NCI-H1092 (cell line): ENCODE measurements around the gene PARP1.

Source experiments
- DNase-seq: peaks from one replicate; lab custom pipeline; 2025; lab: John Stamatoyannopoulos, UW

The PARP1 gene

DNA sequence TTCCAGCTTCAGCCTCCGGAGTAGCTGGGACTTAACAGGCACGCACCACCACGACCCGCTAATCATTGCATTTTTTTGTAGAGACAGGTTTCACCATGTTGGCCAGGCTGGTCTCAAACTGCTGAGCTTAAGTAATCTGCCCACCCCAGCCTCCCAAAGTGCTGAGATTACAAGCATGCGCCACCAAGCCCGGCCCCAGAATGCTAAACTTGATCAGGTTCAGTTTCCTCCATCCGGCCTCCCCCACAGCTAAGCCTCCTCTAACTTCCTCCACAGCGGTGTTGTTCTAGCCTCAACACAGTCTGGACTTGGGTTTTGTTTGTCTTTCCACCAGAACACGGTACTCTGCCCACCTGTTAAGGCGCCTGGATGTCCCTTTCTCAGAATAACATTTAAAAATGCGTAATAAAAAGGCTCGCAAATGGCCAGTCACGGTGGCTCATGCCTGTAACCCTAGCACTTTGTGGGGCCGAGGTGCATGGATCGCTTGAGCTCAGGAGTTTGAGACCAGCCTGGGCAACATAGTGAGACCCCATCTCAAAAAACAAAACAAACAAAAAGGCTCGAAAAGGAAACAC, 2.4 kb downstream of the PARP1 start:
- no peak for DNase-seq

- no peak for DNase-seq
Measured at GRCh38 chr1:226404904-226405222, 3.0 kb downstream of the PARP1 start.

DNA sequence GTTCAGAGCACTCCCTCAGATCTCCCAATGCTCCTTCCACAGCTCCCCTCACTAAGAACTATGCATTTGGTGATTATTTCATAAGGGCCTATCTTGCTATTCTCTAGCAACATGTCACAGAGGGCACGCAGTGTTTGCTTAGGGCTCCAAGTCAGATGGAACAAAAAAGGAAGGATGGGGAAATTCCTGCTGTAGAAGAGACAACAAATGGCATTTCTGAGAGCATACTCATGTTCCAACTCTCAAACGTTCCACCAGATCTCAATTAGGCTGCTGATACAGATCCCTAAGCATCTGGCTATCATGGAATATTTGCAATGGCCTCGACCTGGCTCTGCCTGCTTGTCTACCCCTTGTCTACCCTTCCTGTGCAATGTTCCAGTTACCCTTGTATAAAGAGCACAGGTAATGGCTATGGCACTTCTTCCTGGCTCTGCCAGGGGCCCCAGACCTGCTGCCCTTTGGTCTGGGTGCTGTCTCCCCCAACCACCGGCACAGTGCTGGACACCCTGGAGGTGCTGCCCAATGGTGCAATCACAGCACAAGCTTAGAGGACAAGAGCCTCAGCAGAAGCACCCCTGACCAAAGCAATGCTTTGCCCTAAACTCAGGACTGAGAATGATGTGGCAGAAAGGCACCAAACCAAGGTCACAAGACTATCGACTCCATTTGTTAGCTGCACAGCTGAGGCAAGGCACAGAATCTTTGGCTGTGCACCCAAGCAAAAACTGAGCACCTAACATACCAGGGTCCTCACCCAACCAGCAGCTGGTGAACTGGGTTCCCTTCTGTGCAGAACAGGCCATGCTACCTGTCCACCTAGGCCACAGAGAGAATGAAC, 3.6 kb downstream of the PARP1 start:
- no peak for DNase-seq

DNA sequence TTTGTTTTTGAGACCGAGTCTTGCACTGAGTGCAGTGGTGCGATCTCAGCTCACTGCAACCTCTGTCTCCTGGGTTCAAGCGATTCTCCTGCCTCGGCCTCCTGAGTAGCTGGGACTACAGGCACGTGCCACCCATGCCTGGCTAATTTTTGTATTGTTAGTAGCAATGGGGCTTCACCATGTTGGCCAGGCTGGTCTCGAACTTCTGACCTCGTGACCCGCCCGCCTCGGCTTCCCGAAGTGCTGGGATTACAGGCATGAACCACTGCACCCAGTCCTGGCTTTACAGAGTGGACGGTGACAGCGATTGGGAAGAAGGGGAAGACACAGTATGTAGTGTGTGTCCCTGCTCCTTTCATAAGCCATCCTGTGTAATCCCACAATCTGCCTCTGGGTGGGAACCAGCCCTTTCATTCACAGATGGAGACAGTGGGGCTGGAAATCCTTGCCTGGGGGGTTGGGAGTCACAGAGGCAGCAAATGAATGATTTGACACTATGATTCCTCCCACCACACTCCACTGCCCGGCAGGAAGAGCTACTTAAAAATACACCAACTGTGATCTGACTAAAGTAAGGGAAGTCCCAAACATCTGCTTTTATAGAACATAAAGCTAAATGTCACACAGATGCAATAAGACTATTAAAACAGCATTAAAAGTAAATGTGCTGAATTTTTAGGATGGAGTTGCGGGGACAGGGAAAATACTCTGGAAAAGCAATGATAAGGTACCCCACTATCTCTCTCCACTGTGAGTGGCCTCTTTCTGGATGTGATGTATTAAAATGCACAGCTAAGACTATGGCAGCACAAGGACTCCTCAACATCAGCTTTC, 4.5 kb downstream of the PARP1 start:
- no peak for DNase-seq

- no peak for DNase-seq
Measured at GRCh38 chr1:226402739-226403165, 5.1 kb downstream of the PARP1 start.

DNA sequence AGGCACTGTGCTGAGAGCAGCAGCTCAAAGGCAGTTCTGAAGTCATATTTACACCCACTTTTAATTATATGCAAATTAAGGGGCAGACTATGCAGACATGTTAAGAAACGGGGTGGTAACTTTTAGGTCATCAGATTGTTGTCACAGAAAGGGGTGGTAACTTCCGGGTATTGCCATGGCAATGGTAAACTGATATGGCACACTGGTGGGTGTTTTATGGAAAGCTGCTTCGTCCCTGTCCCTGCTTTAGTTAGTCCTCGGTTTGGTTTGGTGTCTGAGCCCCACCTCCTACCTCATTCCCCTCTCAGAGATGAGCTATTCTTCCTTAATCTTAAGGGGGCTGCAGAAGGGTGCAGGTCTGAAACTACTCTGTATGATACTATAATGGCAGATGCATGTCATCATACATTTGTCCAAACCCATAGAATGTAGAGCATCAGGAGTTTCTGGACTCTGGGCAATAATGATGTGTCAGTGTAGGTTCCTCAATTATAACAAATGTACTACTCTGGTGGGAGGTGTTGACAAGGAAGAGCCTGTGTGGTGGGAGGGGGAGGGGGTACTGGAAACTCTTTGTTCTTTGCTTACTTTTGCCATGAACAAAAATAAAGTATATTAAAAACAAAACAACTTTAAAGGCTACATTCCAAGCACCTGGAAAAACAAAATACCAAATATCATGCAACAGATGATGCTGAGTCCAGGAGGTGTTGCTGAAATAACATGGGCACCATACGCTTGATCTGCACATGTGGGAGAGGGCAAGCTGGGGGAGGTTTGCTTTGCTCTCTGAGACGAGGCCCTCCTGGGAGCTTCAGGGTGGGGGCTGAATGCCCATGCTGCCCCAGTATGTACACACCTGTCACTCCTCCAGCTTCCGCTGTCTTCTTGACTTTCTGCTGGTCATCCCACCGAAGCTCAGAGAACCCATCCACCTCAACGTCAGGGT, 6.3 kb downstream of the PARP1 start:
- DNase-seq = no peak

GRCh38 chr1:226400519-226401354, 7.2 kb downstream of the PARP1 start:
- no peak for DNase-seq

- DNase-seq = no peak
Measured at GRCh38 chr1:226397955-226398636, 9.8 kb downstream of the PARP1 start.

DNA sequence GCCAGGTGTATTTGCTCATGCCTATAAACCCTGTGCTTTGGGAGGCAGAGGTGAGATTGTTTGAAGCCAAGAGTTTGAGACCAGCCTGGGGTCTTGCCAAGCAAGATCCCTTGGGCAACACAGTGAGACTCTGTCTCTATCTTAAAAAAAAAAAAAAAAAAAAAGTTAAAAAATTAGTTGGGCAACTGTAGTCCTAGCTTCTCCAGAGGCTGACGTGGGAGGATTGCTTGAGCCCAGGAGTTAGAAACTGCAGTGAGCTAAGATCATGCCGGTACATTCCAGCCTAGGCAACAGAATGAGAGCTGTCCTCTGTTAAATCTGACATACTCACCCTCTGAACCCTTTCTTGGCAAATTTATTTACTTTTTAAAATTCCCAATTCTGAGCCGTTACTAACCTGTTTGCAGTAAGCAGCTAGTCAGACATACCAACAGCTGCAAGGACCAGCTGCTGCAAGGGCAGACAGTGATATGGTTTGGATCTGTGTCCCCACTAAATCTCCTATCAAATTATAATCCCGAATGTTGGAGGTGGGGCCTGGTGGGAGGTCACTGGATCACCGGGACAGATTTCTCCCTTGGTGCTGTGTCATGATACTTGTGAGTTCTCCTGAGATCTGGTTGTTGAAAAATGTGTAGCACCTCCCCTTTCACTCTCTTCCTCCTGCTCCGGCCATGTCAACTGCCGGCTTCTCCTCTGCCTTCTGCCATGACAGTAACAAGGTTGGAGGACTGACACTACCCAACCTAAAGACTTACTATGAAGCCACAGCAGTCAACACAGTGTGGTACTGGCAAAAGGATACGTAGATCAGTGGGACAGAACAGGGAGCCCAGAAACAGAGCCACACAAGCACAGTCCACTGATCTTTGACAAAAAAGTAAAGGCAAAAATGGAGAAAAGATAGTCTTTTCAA, 10.6 kb downstream of the PARP1 start:
- DNase-seq = no peak

- DNase-seq = no peak
Measured at GRCh38 chr1:226395753-226396152, 12.1 kb downstream of the PARP1 start.

- no peak for DNase-seq
Measured at GRCh38 chr1:226394462-226394861, 13.4 kb downstream of the PARP1 start.

DNA sequence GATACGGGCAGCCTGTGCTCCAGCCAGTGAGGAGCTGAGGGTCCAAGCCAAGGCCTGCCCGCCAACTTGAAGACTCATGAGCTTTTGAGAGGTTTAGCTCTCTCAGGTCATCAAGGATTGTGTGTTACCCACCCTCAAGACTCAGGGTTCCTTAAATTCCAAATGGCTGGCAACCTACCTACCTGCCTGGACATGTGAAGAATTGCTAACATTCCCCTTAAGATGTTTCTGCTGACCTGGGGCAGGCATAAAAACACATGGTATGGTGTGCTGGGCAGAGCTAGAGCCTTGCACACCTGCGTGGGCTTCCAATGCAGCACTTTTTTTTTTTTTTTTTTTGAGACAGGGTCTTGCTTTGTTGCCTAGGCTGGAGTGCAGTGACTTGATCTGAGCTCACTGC, 17.2 kb downstream of the PARP1 start:
- no peak for DNase-seq

DNA sequence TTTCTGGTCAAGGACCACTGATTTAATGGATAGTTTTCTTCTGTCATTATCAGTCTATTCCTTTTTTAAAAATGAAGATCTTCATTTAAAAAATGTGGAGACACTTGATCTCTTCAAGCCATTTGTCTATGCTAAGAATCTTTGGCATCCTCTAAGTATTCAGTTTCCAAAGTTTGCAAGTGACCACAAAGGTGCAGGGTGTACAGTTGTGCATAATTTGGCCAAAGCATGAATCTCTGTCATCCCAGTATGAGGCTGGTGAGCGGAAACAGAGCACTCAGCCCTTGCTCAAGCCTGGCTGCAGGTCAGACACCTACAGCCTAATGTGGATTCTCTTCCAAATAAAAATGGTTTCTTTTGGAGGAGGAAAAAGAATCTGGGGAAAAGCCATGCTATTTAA, 19.8 kb downstream of the PARP1 start:
- no peak for DNase-seq

DNA sequence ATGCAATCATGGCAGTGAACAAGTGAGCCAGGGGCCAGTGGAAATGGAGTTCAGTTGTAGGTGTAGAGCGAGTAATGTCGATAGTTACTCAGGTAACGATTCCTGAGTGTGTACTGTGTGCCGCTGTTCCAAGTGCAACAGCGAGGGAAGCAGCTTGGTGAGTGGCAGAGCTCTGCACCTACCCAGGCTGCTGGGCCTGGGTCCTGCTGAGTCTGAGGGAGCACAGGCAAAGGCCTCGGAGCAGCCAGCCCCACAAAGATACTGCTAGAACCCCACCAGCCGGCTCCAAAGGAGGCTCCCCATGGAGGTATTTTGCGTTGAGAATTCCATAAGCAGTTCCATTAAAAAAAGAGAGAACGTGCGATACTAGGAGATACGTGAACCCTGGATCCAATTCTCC, 23.2 kb downstream of the PARP1 start:
- no peak for DNase-seq

- DNase-seq = no peak
Measured at GRCh38 chr1:226384040-226384439, 23.9 kb downstream of the PARP1 start.

- DNase-seq = no peak
Measured at GRCh38 chr1:226382030-226382429, 25.9 kb downstream of the PARP1 start.

- DNase-seq = no peak
Measured at GRCh38 chr1:226381226-226381998, 26.5 kb downstream of the PARP1 start.

GRCh38 chr1:226378071-226378470, 29.8 kb downstream of the PARP1 start:
- no peak for DNase-seq
